UCSD-AML1 (cell line): ENCODE measurements around the gene HDHD2.

Experiments used
- DNase-seq: peaks from one replicate; lab custom pipeline; 2025; ENCODE audit not compliant: unreplicated experiment; lab: John Stamatoyannopoulos, UW

The HDHD2 gene

DNA sequence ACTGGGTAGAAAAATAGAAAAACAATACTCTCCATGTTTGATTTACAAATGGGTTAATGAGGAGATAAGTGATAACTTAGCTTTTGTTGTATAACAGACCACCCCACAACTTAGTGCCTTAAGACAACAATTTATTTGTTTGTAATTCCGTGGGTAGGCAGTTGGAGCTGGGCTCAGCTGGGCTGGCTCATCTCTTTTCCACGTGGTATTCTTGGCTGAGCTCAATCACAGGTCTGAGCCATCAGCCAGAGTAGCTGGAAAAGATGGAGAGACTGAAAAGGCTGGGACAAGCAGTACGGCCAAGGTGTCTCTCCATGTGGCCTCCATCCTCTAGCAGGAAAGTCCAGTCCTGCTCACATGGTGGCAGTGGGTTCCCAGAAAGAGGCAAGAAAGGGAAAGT lies 82.7 kb downstream of the HDHD2 start:
- no peak for DNase-seq

DNA sequence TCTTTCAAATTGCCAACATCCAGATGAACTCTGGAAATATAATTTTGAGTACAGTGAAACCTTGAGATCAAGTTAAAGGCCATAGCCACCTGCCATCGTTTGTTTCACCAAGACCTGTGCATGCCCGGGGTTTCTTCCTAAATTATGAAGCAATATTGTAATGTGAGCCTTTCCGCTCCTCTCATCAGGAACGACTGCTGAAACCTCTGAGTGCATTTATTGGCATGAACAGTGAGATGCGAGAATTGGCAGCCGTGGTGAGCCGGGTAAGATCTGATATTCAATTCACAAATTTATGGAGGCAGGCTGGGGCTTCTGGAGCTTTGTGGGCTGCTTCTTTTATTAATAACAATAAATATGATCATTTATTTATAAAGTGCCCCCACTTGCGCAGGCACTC lies 87.2 kb downstream of the HDHD2 start:
- DNase-seq, result no peak

DNA sequence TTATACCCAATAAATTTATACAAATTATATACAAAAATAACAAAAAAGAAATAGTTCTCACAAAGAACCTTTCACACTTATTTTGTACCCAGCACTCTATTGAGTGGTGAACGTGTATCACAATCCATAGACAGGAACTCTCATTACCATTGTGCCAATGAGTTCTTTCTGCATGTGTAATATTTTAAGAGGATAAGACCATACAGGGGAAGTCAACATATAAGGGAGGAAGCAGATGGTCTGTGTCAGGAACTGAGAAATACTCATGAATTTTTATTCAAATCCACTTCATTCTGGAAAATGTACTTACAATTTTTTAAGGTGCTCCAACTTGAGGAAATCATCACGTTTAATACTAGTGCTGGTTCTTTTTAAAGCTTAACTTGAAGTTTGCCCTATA lies 87.8 kb downstream of the HDHD2 start:
- no peak for DNase-seq
